ENCODE measurements around the gene LRMDA.

LRMDA gene

GRCh38 chr10:76302961-76303630, 871.7 kb downstream of the LRMDA start:
- no peak for DNase-seq

- DNase-seq = no peak
Measured at GRCh38 chr10:76303682-76304316, 872.4 kb downstream of the LRMDA start.

GRCh38 chr10:76305930-76306615, 874.6 kb downstream of the LRMDA start:
- no peak for DNase-seq

- no peak for DNase-seq
Measured at GRCh38 chr10:76306856-76307255, 875.4 kb downstream of the LRMDA start.

GRCh38 chr10:76309070-76309469, 877.6 kb downstream of the LRMDA start:
- no peak for DNase-seq

GRCh38 chr10:76309741-76310587, 878.5 kb downstream of the LRMDA start:
- no peak for DNase-seq

- DNase-seq = no peak
Measured at GRCh38 chr10:76310588-76311080, 879.2 kb downstream of the LRMDA start.

- no peak for DNase-seq
Measured at GRCh38 chr10:76311752-76312636, 880.6 kb downstream of the LRMDA start.

GRCh38 chr10:76315240-76315639, 883.8 kb downstream of the LRMDA start:
- no peak for DNase-seq

- DNase-seq = no peak
Measured at GRCh38 chr10:76316234-76316633, 884.8 kb downstream of the LRMDA start.

- DNase-seq = no peak
Measured at GRCh38 chr10:76317078-76317477, 885.7 kb downstream of the LRMDA start.

- no peak for DNase-seq
Measured at GRCh38 chr10:76318211-76318610, 886.8 kb downstream of the LRMDA start.

- no peak for DNase-seq
Measured at GRCh38 chr10:76319661-76320060, 888.2 kb downstream of the LRMDA start.

- no peak for DNase-seq
Measured at GRCh38 chr10:76324283-76324682, 892.9 kb downstream of the LRMDA start.

- no peak for DNase-seq
Measured at GRCh38 chr10:76327441-76327840, 896.0 kb downstream of the LRMDA start.

GRCh38 chr10:76328348-76328747, 896.9 kb downstream of the LRMDA start:
- no peak for DNase-seq

GRCh38 chr10:76329891-76330575, 898.6 kb downstream of the LRMDA start:
- DNase-seq = no peak

- DNase-seq = no peak
Measured at GRCh38 chr10:76331742-76332141, 900.3 kb downstream of the LRMDA start.

- DNase-seq = no peak
Measured at GRCh38 chr10:76333326-76333725, 901.9 kb downstream of the LRMDA start.

- DNase-seq = no peak
Measured at GRCh38 chr10:76333796-76334195, 902.4 kb downstream of the LRMDA start.

GRCh38 chr10:76334255-76334654, 902.8 kb downstream of the LRMDA start:
- no peak for DNase-seq
